ENCODE measurements around the gene DNAJC5.
A peak's percentile ranks its signal among the peaks of the same experiment; 100 is the strongest.
"Not testable (repeated sequence)": the region's sequence is repeated elsewhere in the genome, so short reads cannot be mapped to it uniquely, and the experiment has no call there.

DNAJC5 gene

GRCh38 chr20:63863798-63864544, 31.0 kb upstream of the DNAJC5 start:
- Histone ChIP-seq H3K27me3 (ENCODE audit: control insufficient read depth, insufficient read depth, low read length) (no peaks in the 10 kb centered on the region), H3K4me3 (ENCODE audit: low read depth, low read length) (peak overlapping the region; percentile 92), H3K9ac (ENCODE audit: low read depth, low read length) (peak overlapping the region; percentile 89), H3K36me3 (ENCODE audit: control insufficient read depth, insufficient read depth, low read length) (peaks cover 20% of the 10 kb centered on the region), H3K4me1 (ENCODE audit: control insufficient read depth, insufficient read depth, low read length) (peaks cover 10% of the 10 kb centered on the region), H3K9me3 (ENCODE audit: control insufficient read depth, insufficient read depth, low read length) (no peaks in the 10 kb centered on the region)

GRCh38 chr20:63864545-63864977, 30.4 kb upstream of the DNAJC5 start:
- Histone ChIP-seq H3K9ac (ENCODE audit: low read depth, low read length) (peak overlapping the region; percentile 89), H3K27me3 (ENCODE audit: control insufficient read depth, insufficient read depth, low read length) (no peaks in the 10 kb centered on the region), H3K4me3 (ENCODE audit: low read depth, low read length) (peak overlapping the region; percentile 92), H3K4me1 (ENCODE audit: control insufficient read depth, insufficient read depth, low read length) (peaks cover 5% of the 10 kb centered on the region), H3K9me3 (ENCODE audit: control insufficient read depth, insufficient read depth, low read length) (no peaks in the 10 kb centered on the region), H3K36me3 (ENCODE audit: control insufficient read depth, insufficient read depth, low read length) (peaks cover 26% of the 10 kb centered on the region)

- Histone ChIP-seq H3K4me1 (ENCODE audit: control insufficient read depth, insufficient read depth, low read length) (peaks cover 5% of the 10 kb centered on the region), H3K9me3 (ENCODE audit: control insufficient read depth, insufficient read depth, low read length) (no peaks in the 10 kb centered on the region), H3K9ac (ENCODE audit: low read depth, low read length) (peak within 1 kb of the TSS; percentile 93), H3K4me3 (ENCODE audit: low read depth, low read length) (peak within 1 kb of the TSS; percentile 92), H3K27me3 (ENCODE audit: control insufficient read depth, insufficient read depth, low read length) (no peaks in the 10 kb centered on the region), H3K36me3 (ENCODE audit: control insufficient read depth, insufficient read depth, low read length) (peaks cover 29% of the 10 kb centered on the region)
These were observed 29.8 kb upstream of the DNAJC5 start, which contains the start of gene TPD52L2 for GRCh38 chr20:63864978-63865640. Gene TPD52L2 (plus strand): TSS chr20:63865270. CDS start chr20:63865366, 96 bp downstream.

GRCh38 chr20:63867042-63867441, 27.9 kb upstream of the DNAJC5 start:
- peaks cover 20% of the 10 kb centered on the region for H3K36me3 ChIP-seq (ENCODE audit: control insufficient read depth, insufficient read depth, low read length)
- H3K4me3 ChIP-seq (ENCODE audit: low read depth, low read length); H3K27me3 ChIP-seq (ENCODE audit: control insufficient read depth, insufficient read depth, low read length); H3K9ac ChIP-seq (ENCODE audit: low read depth, low read length); H3K4me1 ChIP-seq (ENCODE audit: control insufficient read depth, insufficient read depth, low read length); H3K9me3 ChIP-seq (ENCODE audit: control insufficient read depth, insufficient read depth, low read length): not testable (repeated sequence)

GRCh38 chr20:63868264-63868663, 26.7 kb upstream of the DNAJC5 start:
- peaks cover 3% of the 10 kb centered on the region for H3K4me1 ChIP-seq (ENCODE audit: control insufficient read depth, insufficient read depth, low read length)
- H3K4me3 ChIP-seq (ENCODE audit: low read depth, low read length), result no peak overlapping the region
- no peak overlapping the region for H3K9ac ChIP-seq (ENCODE audit: low read depth, low read length)
- H3K9me3 ChIP-seq (ENCODE audit: control insufficient read depth, insufficient read depth, low read length), result no peaks in the 10 kb centered on the region
- peaks cover 22% of the 10 kb centered on the region for H3K36me3 ChIP-seq (ENCODE audit: control insufficient read depth, insufficient read depth, low read length)
- H3K27me3 ChIP-seq (ENCODE audit: control insufficient read depth, insufficient read depth, low read length), result no peaks in the 10 kb centered on the region

- peaks cover 53% of the 10 kb centered on the region for H3K36me3 ChIP-seq (ENCODE audit: control insufficient read depth, insufficient read depth, low read length)
- no peaks in the 10 kb centered on the region for H3K27me3 ChIP-seq (ENCODE audit: control insufficient read depth, insufficient read depth, low read length)
- H3K9me3 ChIP-seq (ENCODE audit: control insufficient read depth, insufficient read depth, low read length), result no peaks in the 10 kb centered on the region
- no peak overlapping the region for H3K4me3 ChIP-seq (ENCODE audit: low read depth, low read length)
- H3K4me1 ChIP-seq (ENCODE audit: control insufficient read depth, insufficient read depth, low read length), result no peaks in the 10 kb centered on the region
- no peak overlapping the region for H3K9ac ChIP-seq (ENCODE audit: low read depth, low read length)
These were observed 21.4 kb upstream of the DNAJC5 start for GRCh38 chr20:63873477-63873971.

- H3K9ac ChIP-seq (ENCODE audit: low read depth, low read length); H3K9me3 ChIP-seq (ENCODE audit: control insufficient read depth, insufficient read depth, low read length); H3K4me3 ChIP-seq (ENCODE audit: low read depth, low read length); H3K4me1 ChIP-seq (ENCODE audit: control insufficient read depth, insufficient read depth, low read length); H3K27me3 ChIP-seq (ENCODE audit: control insufficient read depth, insufficient read depth, low read length): not testable (repeated sequence)
- H3K36me3 ChIP-seq (ENCODE audit: control insufficient read depth, insufficient read depth, low read length), result peaks cover 53% of the 10 kb centered on the region
These were observed 20.7 kb upstream of the DNAJC5 start for GRCh38 chr20:63874241-63874640.

GRCh38 chr20:63876489-63877036, 18.4 kb upstream of the DNAJC5 start:
- no peaks in the 10 kb centered on the region for H3K9me3 ChIP-seq (ENCODE audit: control insufficient read depth, insufficient read depth, low read length)
- peaks cover 52% of the 10 kb centered on the region for H3K36me3 ChIP-seq (ENCODE audit: control insufficient read depth, insufficient read depth, low read length)
- H3K4me3 ChIP-seq (ENCODE audit: low read depth, low read length), result no peak overlapping the region
- H3K4me1 ChIP-seq (ENCODE audit: control insufficient read depth, insufficient read depth, low read length), result no peaks in the 10 kb centered on the region
- H3K9ac ChIP-seq (ENCODE audit: low read depth, low read length), result no peak overlapping the region
- H3K27me3 ChIP-seq (ENCODE audit: control insufficient read depth, insufficient read depth, low read length), result no peaks in the 10 kb centered on the region

GRCh38 chr20:63877755-63878470, 17.0 kb upstream of the DNAJC5 start:
- H3K4me3 ChIP-seq (ENCODE audit: low read depth, low read length), result no peak overlapping the region

GRCh38 chr20:63878899-63879663, 15.8 kb upstream of the DNAJC5 start:
- Histone ChIP-seq H3K4me3 (ENCODE audit: low read depth, low read length) (no peak overlapping the region), H3K9me3 (ENCODE audit: control insufficient read depth, insufficient read depth, low read length) (no peaks in the 10 kb centered on the region), H3K4me1 (ENCODE audit: control insufficient read depth, insufficient read depth, low read length) (no peaks in the 10 kb centered on the region), H3K36me3 (ENCODE audit: control insufficient read depth, insufficient read depth, low read length) (peaks cover 54% of the 10 kb centered on the region), H3K27me3 (ENCODE audit: control insufficient read depth, insufficient read depth, low read length) (no peaks in the 10 kb centered on the region), H3K9ac (ENCODE audit: low read depth, low read length) (no peak overlapping the region)

More at GRCh38 chr20:63877755-63878470, 17.0 kb upstream of the DNAJC5 start:
- H3K4me1 ChIP-seq (ENCODE audit: control insufficient read depth, insufficient read depth, low read length), result no peaks in the 10 kb centered on the region
- peaks cover 54% of the 10 kb centered on the region for H3K36me3 ChIP-seq (ENCODE audit: control insufficient read depth, insufficient read depth, low read length)
- H3K27me3 ChIP-seq (ENCODE audit: control insufficient read depth, insufficient read depth, low read length), result no peaks in the 10 kb centered on the region
- H3K9ac ChIP-seq (ENCODE audit: low read depth, low read length), result no peak overlapping the region
- H3K9me3 ChIP-seq (ENCODE audit: control insufficient read depth, insufficient read depth, low read length), result no peaks in the 10 kb centered on the region

GRCh38 chr20:63880901-63881300, 14.0 kb upstream of the DNAJC5 start:
- H3K4me1 ChIP-seq (ENCODE audit: control insufficient read depth, insufficient read depth, low read length); H3K27me3 ChIP-seq (ENCODE audit: control insufficient read depth, insufficient read depth, low read length); H3K4me3 ChIP-seq (ENCODE audit: low read depth, low read length); H3K9me3 ChIP-seq (ENCODE audit: control insufficient read depth, insufficient read depth, low read length); H3K9ac ChIP-seq (ENCODE audit: low read depth, low read length): not testable (repeated sequence)
- peaks cover 51% of the 10 kb centered on the region for H3K36me3 ChIP-seq (ENCODE audit: control insufficient read depth, insufficient read depth, low read length)
